ENCODE data around the gene ABLIM3.

GRCh38 chr5:149200355-149200754 is 59.1 kb downstream of the ABLIM3 start:
- TF ChIP-seq, protein P1, sequence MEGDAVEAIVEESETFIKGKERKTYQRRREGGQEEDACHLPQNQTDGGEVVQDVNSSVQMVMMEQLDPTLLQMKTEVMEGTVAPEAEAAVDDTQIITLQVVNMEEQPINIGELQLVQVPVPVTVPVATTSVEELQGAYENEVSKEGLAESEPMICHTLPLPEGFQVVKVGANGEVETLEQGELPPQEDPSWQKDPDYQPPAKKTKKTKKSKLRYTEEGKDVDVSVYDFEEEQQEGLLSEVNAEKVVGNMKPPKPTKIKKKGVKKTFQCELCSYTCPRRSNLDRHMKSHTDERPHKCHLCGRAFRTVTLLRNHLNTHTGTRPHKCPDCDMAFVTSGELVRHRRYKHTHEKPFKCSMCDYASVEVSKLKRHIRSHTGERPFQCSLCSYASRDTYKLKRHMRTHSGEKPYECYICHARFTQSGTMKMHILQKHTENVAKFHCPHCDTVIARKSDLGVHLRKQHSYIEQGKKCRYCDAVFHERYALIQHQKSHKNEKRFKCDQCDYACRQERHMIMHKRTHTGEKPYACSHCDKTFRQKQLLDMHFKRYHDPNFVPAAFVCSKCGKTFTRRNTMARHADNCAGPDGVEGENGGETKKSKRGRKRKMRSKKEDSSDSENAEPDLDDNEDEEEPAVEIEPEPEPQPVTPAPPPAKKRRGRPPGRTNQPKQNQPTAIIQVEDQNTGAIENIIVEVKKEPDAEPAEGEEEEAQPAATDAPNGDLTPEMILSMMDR (IDR thresholded peaks at IDR 0.05), result no peak
- no peak for TF ChIP-seq POLR2A (IDR thresholded peaks at IDR 0.05)

Measured in thyroid gland (tissue), 4 donors.